Stimulated activated CD8-positive, alpha-beta memory T cell treated with anti-CD3 and anti-CD28 coated beads, Interleukin-15, amount 100 ng/mL, for 4 hours (primary cell): ENCODE data around the gene TFB1M.
"Not testable (repeated sequence)": the region's sequence is repeated elsewhere in the genome, so short reads cannot be mapped to it uniquely, and the experiment has no call there.

Source experiments
- DNase-seq, 2 donors: peaks; one replicate each; pipeline ENCODE4 v3.0.0-alpha.2; 2020; ENCODE audit warnings: low read depth in 2 of 2

Gene TFB1M

GRCh38 chr6:155303361-155303870 lies 10.9 kb downstream of the TFB1M start:
- no peak for DNase-seq

- no peak for DNase-seq
Measured at GRCh38 chr6:155301867-155302266, 12.4 kb downstream of the TFB1M start.

GRCh38 chr6:155297669-155298068 lies 16.6 kb downstream of the TFB1M start:
- no peak for DNase-seq

DNA sequence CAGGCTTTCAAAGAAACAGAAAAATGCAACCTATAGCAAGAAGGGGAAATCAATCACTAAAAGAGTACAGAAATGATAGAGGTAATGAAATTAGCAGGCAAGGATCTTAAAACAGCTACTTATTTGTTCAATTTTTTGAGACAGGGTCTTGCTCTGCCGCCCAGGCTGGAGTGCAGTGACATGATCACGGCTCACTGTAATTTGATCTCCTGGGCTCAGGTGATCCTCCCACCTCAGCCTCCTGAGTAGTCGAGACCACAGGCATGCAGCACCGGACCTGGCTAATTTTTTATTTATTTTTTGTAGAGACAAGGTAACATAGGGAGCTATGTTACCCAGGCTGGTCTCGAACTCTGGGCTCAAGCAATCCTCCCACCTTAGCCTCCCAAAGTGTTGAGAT lies 21.6 kb downstream of the TFB1M start:
- no peak for DNase-seq

DNA sequence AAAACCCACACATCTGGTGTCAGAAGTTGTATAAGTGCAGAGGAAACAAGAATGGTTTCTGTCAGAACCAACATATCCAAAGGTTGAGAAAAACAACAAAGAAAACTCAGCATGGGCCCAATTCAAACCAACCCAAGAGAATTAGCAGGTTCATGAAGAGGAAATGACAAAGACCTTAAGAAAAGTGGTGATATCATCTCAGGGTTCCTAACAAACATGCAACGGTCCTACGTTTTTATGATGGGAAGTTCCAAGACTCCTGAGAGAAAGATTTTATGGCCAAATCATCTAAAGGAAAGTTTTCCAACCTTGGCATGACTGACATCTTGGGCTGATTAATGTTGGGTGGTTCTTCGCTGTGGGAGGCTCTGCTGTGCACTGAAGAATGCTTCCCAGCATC lies 23.0 kb downstream of the TFB1M start:
- no peak for DNase-seq

- DNase-seq = no peak
Measured at GRCh38 chr6:155290491-155290890, 23.8 kb downstream of the TFB1M start.

DNA sequence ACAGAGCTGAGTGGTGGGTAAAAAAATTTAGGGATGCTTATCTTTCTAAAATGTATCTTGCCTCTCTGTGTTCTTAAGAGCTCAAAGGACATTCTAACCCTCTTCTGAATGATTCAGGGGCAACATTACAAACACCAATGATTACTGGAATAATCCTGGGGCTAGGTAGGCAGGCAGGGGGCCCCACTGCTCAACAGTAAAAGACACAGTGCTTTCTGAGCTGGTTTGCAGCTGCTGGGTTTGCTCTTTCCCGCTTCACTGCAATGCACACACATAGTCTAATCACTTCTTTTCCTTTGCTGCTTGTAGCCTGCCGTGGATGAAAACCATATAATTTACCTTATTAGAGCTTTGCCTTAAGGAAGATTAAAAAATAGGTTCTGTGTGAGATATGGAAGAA lies 26.5 kb downstream of the TFB1M start:
- DNase-seq = no peak

GRCh38 chr6:155284775-155285174 lies 29.5 kb downstream of the TFB1M start:
- no peak for DNase-seq

DNA sequence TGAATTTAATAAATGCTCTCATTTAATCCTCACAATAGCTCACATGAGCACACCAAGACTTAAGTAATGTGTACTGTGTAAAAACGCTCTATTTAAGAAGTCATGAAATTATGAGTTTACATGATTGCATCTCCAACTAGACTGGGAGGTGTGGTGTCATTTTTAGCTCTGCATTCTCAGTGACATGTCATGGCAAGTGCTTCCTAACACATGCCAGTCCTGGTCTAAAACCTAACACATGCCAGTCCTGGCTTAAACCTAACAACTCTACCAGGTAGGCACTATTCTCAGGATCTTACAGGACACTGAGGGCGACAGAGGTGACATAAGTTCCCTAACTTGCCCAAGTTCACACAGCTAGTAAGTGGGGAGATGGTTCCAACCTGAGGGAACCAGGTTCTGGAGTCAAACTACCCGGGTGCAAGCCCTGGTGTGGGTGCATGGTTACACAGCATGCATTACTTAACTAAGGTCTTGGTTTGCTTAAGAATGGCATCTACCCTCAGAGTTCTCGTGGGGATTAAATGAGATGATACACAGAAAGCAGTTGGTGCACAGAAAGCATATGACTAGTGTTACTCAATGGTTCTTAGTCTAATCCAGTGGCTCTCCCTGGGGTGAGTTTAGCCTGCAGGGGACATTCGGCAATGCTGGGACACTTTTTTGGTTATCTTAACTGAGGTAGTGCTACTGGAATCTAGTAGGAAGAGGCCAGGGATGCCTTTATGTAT lies 35.8 kb downstream of the TFB1M start:
- DNase-seq = no peak

- DNase-seq = no peak
Measured at GRCh38 chr6:155276638-155277037, 37.6 kb downstream of the TFB1M start.

DNA sequence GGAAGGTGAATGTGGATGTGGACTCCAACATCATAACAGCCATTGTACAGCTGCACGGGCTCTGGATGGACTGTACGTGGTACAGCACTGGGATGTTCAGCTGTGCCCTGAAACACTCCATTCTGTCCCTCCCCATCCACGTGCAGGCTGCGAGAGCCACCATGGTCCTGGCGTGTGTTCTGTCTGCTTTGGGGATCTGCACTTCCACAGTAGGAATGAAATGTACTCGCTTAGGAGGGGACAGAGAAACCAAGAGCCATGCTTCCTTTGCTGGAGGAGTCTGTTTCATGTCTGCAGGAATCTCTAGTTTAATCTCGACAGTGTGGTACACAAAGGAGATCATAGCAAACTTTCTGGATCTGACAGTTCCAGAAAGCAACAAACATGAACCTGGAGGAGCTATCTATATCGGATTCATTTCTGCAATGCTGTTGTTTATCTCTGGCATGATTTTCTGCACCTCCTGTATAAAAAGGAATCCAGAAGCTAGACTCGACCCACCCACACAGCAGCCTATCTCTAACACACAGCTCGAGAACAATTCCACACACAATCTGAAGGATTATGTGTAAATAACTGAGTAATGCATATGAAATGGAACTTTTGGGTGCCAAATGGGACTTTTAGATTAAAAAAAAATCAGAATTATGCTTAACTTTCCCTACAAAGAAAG lies 38.3 kb downstream of the TFB1M start:
- no peak for DNase-seq

DNA sequence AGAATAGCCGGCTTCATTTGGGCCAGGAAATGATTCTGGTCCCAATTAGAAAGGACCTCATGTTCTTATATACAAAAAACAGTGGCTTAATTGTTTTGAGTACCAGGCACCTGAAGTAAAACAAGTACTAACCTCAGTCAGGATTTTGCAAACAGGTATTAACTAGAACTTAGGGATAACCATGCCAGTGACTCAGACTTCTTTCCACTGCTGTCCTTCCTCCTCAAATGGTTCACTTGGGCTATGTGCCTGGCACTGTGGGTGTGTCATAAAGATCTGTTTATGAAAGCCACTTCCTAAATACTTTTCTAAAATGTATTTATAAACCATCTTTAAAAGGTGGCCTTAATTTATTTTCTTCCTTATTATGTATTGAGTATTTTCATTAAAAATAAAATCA lies 39.8 kb downstream of the TFB1M start:
- no peak for DNase-seq

- no peak for DNase-seq
Measured at GRCh38 chr6:155274106-155274505, 40.2 kb downstream of the TFB1M start.

- no peak for DNase-seq
Measured at GRCh38 chr6:155273431-155273830, 40.9 kb downstream of the TFB1M start.

GRCh38 chr6:155272353-155273232 lies 41.7 kb downstream of the TFB1M start:
- DNase-seq = no peak

DNA sequence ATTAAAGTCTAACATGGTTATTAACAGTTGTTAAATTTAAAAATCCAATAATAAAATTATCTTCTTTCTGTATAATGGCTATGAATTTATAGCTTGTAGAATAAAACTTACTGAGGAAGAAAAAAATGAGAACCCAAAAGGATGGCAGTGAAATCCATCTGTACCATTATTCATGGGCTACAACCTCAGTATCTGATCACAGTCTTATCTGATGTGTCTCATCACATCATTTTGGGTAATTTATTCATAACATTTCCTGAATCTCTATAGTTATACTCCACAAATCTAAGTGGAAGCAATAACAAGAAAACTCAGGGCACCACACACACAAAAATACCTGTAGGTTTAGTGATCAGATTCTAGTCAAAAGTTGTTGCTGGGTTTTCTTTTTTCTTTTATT lies 43.1 kb downstream of the TFB1M start:
- DNase-seq = no peak

- DNase-seq = no peak
Measured at GRCh38 chr6:155270561-155271091, 43.7 kb downstream of the TFB1M start.

DNA sequence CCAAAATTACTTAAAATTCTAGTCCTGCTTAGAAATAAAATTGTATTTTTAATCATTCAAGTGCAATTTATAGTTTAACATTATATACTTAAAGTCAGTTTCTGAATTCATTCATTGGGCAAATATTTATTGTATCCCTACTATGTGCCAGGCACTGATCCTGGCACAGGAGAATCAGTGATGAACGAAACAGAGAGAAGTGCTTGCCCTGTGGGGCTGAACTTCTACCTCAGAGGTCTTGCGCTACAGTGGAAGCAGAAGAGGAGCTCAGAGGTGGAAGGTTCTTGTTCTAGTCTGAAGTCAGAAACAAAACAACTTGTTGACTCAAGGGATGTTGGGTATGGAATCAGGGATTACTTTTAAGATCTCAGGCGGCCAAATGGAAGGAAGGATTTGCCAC lies 44.5 kb downstream of the TFB1M start:
- no peak for DNase-seq

DNA sequence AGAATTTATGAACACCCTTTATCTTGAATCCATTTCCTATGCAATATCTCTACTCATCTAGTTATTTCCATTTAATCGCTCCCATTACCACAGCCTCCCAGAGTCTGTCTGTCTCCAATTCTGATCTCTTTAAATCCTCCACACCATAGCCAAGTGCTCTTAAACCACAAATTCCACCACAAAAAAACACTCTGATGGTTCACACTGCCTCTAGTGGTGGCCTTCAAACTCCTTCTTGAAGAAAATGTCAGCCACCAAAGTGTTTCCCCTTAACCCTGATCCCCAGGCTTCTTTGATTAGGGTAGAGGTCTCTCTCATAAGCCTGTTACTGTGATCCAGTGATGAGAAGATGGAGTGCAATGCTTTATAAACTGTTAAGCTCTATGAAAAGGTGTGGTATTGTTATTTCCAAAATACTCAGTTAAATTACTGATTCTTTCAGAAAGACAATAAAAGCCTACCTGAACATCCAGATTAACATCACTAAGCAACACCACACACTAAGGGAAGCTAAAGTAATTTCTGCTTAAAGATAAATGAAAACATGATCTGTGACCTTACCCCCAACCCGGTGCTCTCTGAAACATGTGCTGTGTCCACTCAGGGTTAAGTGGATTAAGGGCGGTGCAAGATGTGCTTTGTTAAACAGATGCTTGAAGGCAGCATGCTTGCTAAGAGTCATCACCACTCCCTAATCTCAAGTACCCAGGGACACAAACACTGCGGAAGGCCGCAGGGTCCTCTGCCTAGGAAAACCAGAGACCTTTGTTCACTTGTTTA lies 46.0 kb downstream of the TFB1M start:
- DNase-seq = not testable (repeated sequence)

GRCh38 chr6:155267411-155267810 lies 46.9 kb downstream of the TFB1M start:
- DNase-seq = no peak

DNA sequence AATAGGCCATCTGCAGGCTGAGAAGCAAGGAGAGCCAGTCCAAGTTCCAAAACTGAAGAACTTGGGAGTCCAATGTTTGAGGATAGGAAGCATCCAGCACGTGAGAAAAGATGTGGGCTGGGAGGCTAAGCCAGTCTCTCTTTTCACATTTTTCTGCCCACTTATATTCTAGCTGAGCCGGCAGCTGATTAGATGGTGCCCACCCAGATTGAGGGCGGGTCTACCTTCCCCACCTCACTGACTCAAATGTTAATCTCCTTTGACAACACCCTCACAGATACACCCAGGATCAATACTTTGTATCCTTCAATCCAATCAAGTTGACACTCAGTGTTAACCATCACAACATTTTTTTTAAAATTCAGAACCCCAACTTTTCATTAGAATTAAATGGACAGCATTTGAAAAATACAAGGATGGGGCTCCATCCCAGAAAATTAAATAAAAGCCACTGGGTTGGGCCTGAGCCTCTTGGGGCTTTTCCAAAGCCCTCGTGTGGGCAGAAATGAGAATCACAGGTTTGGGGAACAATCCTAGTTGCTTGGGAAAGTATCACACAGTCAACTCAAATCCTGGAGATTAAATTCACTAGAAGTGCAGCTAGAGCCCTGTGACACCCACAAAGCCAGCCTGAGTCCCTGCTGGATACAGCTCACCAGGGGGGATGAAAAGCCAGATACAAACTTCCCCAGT lies 48.3 kb downstream of the TFB1M start:
- no peak for DNase-seq
